Measurements from ENCODE around the gene MLYCD.

Gene MLYCD

GRCh38 chr16:83975590-83976260 is 76.8 kb downstream of the MLYCD start:
- Histone ChIP-seq H3K36me3 (ENCODE audit: control insufficient read depth, insufficient read depth, low read length) (no peaks in the 10 kb centered on the region), H3K27me3 (replicated peaks; ENCODE audit: control insufficient read depth, insufficient read depth, low read length, poor library complexity, severe bottlenecking) (peaks cover 4% of the 10 kb centered on the region)

More at GRCh38 chr16:83975590-83976260, 76.8 kb downstream of the MLYCD start:
- Histone ChIP-seq H3K27ac (ENCODE audit: insufficient read depth, low read length, poor library complexity, severe bottlenecking) (no peak overlapping the region), H3K4me1 (ENCODE audit: control insufficient read depth, insufficient read depth, low read length, poor library complexity, severe bottlenecking) (no peaks in the 10 kb centered on the region), H3K9me3 (ENCODE audit: control insufficient read depth, low read length) (no peaks in the 10 kb centered on the region), H3K4me3 (ENCODE audit: insufficient read depth, low read depth, low read length, poor library complexity, severe bottlenecking) (no peak overlapping the region)
- no peak for DNase-seq
